Caco-2 (cell line): ENCODE results near the gene ERI2. TPM values are rescaled to one million over a fixed set of nuclear protein-coding genes. Genes with fewer than 3 reads are reported as not detected.
A peak's percentile ranks its signal among the peaks of the same experiment; 100 is the strongest.

Source experiments
- BruUV-seq: library from RNA; stranded (reverse); fragments of 400-500 nt; replicated peaks from 2 replicates; lab custom pipeline; 2021; lab: Mats Ljungman, UMichigan
- CTCF ChIA-PET: fragments of 300-600 bp; sonication (Branson Sonifier 250); formaldehyde crosslinking; loops from one replicate; lab custom pipeline; 2022; ENCODE audit warnings: antibody characterized with exemption; lab: Charles Lee
- POLR2A ChIA-PET: fragments of 300-600 bp; sonication (Branson Sonifier 250); formaldehyde crosslinking; loops from one replicate; lab custom pipeline; 2022; ENCODE audit warnings: antibody characterized with exemption; lab: Charles Lee
- DNase-seq, 2 experiments: peaks; one replicate each; pipeline versions ENCODE4 v3.0.0 to v3.0.0-alpha.2; 2020 to 2022
- H3K27me3 ChIP-seq: replicated peaks from 2 replicates; pipeline ENCODE4 v1.6.0; 2011; ENCODE audit warnings: low read length; ENCODE audit not compliant: control insufficient read depth, insufficient read depth
- H3K36me3 ChIP-seq: 2 replicates; pipeline ENCODE4 v1.5.1; 2011; ENCODE audit warnings: low read length; ENCODE audit not compliant: control insufficient read depth, insufficient read depth
- H3K4me1 ChIP-seq: fragments of 250-450 bp; sonication (Bioruptor Pico); 2 replicates; pipeline ENCODE4 v1.5.1; 2020; ENCODE audit warnings: mild to moderate bottlenecking
- H3K4me3 ChIP-seq: 2 replicates; pipeline ENCODE4 v1.5.1; 2011; ENCODE audit warnings: low read depth, mild to moderate bottlenecking, control low read depth, low read length
- H3K9me3 ChIP-seq: fragments of 250-450 bp; sonication (Bioruptor Pico); 2 replicates; pipeline ENCODE4 v1.5.1; 2020; ENCODE audit warnings: mild to moderate bottlenecking, moderate library complexity
- H3K27ac Mint-ChIP-seq: one replicate; pipeline ENCODE4 v1.8.0; 2022; ENCODE audit warnings: mixed read lengths; ENCODE audit not compliant: unreplicated experiment
- H3K27me3 Mint-ChIP-seq: one replicate; pipeline ENCODE4 v1.8.0; 2022; ENCODE audit warnings: mixed read lengths; ENCODE audit not compliant: insufficient read depth, unreplicated experiment
- H3K36me3 Mint-ChIP-seq: one replicate; pipeline ENCODE4 v1.8.0; 2022; ENCODE audit warnings: mild to moderate bottlenecking, mixed read lengths; ENCODE audit not compliant: insufficient read depth, unreplicated experiment
- H3K4me1 Mint-ChIP-seq: one replicate; pipeline ENCODE4 v1.8.0; 2022; ENCODE audit warnings: low read depth, mixed read lengths; ENCODE audit not compliant: unreplicated experiment
- H3K4me3 Mint-ChIP-seq: one replicate; pipeline ENCODE4 v1.8.0; 2022; ENCODE audit warnings: mild to moderate bottlenecking, moderate library complexity, mixed read lengths; ENCODE audit not compliant: unreplicated experiment
- H3K9me3 Mint-ChIP-seq: one replicate; pipeline ENCODE4 v1.8.0; 2022; ENCODE audit warnings: mixed read lengths; ENCODE audit not compliant: unreplicated experiment
- intact Hi-C: fragments of 100-400 bp; cut with micrococcal nuclease; formaldehyde crosslinking; loops from one replicate; pipeline ENCODE4 v1.10.0; 2022; ENCODE audit not compliant: unreplicated experiment
- total RNA-seq: library from RNA; stranded (reverse); gene quantifications from 2 replicates; pipeline ENCODE4 v1.2.3, GENCODE V29; 2022
- TF ChIP-seq, protein P1 (sequence below), 2 experiments: fragments of 200-600 bp in 1 of 2; IDR thresholded peaks; 1 replicate in 1 of 2; 2 replicates in 1 of 2; pipeline versions ENCODE4 v1.5.1 to v1.8.0; 2011 to 2022; ENCODE audit warnings: antibody characterized with exemption in 1 of 2, control low read depth in 1 of 2, inconsistent platforms in 1 of 2, low read depth in 1 of 2, low read length in 1 of 2, mild to moderate bottlenecking in 1 of 2, moderate library complexity in 1 of 2; ENCODE audit not compliant: insufficient read depth in 1 of 2, severe bottlenecking in 1 of 2, unreplicated experiment in 1 of 2

Gene ERI2
- total RNA-seq, 1 experiment from 2014 or later, result 24.6 TPM

DNA sequence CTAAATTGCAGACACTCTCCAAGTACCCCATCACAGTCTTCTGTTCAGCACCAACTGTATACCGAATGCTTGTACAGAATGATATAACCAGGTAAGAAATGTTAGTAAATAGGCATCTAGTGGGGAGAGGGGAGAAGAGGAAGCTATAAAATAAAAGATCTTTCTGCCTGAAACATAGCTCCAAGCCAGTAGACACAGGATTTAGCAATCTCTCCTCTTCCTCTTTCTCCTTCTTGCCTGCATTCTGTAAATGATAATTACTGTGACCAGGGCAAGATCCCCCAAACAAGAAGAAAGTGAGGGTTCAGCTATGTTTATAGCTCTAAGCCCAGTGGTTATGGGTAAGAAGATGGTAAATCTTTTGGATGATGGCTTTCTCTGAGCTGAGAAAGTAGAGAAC, 24.6 kb downstream of the ERI2 start:
- no peaks in the 10 kb centered on the region for H3K27me3 Mint-ChIP-seq
- H3K4me3 Mint-ChIP-seq, result no peak overlapping the region
- H3K4me3 ChIP-seq, result no peak overlapping the region
- H3K4me1 ChIP-seq, result no peaks in the 10 kb centered on the region
- TF ChIP-seq, protein P1, sequence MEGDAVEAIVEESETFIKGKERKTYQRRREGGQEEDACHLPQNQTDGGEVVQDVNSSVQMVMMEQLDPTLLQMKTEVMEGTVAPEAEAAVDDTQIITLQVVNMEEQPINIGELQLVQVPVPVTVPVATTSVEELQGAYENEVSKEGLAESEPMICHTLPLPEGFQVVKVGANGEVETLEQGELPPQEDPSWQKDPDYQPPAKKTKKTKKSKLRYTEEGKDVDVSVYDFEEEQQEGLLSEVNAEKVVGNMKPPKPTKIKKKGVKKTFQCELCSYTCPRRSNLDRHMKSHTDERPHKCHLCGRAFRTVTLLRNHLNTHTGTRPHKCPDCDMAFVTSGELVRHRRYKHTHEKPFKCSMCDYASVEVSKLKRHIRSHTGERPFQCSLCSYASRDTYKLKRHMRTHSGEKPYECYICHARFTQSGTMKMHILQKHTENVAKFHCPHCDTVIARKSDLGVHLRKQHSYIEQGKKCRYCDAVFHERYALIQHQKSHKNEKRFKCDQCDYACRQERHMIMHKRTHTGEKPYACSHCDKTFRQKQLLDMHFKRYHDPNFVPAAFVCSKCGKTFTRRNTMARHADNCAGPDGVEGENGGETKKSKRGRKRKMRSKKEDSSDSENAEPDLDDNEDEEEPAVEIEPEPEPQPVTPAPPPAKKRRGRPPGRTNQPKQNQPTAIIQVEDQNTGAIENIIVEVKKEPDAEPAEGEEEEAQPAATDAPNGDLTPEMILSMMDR (IDR thresholded peaks at IDR 0.05; ENCODE audit: insufficient read depth in 1 of 2, low read depth in 1 of 2, low read length in 1 of 2, severe bottlenecking in 1 of 2, unreplicated experiment in 1 of 2), result no peak
- H3K36me3 Mint-ChIP-seq, result no peaks in the 10 kb centered on the region
- no peaks in the 10 kb centered on the region for H3K27me3 ChIP-seq
- ChIA-PET CTCF (no interaction called here), POLR2A (no interaction called here)
- intact Hi-C loops, result no loop called here
- H3K4me1 Mint-ChIP-seq, result no peaks in the 10 kb centered on the region
- H3K9me3 Mint-ChIP-seq, result no peaks in the 10 kb centered on the region
- no peaks in the 10 kb centered on the region for H3K36me3 ChIP-seq
- DNase-seq, result no peak
- no peaks in the 10 kb centered on the region for H3K9me3 ChIP-seq
- no peak overlapping the region for H3K27ac Mint-ChIP-seq
- no TSS peak for BruUV-seq

DNA sequence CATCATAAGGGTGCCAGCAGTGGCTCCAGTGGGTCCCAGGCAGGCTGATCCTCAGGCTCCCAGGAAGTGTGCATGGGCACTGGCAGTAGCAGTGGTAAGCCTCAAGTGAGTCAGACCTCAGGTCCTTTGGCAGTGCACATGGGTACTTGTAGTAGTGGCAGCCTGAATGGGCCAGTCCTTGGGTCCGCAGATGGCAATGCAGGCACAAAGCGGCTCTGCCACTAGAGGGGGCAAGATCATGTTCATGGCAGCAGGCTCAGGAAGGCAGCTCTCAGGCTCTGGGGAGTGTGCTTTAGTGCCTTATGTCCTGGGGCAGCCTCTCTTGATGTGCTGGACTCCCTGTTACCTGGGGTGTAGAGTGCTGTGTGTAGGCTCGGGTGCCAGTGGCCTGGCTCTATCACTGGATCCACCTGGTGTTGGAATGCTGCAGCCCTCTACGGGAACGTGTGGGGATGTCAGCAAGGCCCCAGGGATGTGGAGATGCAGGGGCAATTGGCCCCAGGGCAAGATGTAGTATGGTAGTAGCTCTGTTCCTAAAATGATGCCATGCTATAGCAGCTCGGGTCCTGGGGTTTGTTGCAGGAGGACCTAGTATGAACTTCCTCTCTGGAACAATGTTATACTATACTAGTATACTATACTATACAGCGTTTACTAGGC, 31.4 kb downstream of the ERI2 start:
- Histone ChIP-seq H3K4me1 (no peaks in the 10 kb centered on the region), H3K9me3 (no peaks in the 10 kb centered on the region), H3K36me3 (no peaks in the 10 kb centered on the region), H3K27me3 (no peaks in the 10 kb centered on the region), H3K4me3 (no peak overlapping the region)
- Mint-ChIP-seq H3K27me3 (peaks cover 10% of the 10 kb centered on the region), H3K4me1 (no peaks in the 10 kb centered on the region), H3K36me3 (no peaks in the 10 kb centered on the region), H3K27ac (no peak overlapping the region), H3K4me3 (no peak overlapping the region), H3K9me3 (peaks cover 9% of the 10 kb centered on the region)
- ChIA-PET POLR2A (no interaction called here), CTCF (interaction anchor here (0.6 to 1.0 kb wide), 3 partner anchors 11 to 1274 kb away, joined by 3 to 6 read pairs (median 5); partner anchors contain the start of gene ACSM3)
- BruUV-seq, result no TSS peak
- intact Hi-C loops, result no loop called here
- DNase-seq, result peak; percentile 69 to 75
- TF ChIP-seq, protein P1 (IDR thresholded peaks at IDR 0.05; ENCODE audit: insufficient read depth in 1 of 2, low read depth in 1 of 2, low read length in 1 of 2, severe bottlenecking in 1 of 2, unreplicated experiment in 1 of 2), result peak; percentile 64 to 83

DNA sequence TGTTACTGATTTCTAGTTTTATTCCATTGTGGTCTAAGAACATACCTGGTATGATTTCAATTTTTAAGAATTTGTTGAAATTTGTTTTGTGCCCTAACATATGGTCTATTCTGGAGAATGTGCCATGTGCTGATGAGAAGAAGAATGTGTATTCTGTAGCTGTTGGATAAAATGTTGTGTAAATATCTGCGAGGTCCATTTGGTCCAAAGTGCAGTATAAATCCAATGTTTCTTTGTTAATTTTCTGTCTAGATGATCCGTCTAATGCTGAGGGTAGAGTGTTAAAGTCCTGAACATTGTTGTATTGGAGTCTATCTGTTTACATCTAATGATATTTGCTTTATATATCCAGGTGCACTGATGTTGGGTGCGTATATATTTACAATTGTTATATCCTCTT, 32.6 kb downstream of the ERI2 start:
- Histone ChIP-seq H3K4me3 (no peak overlapping the region), H3K36me3 (no peaks in the 10 kb centered on the region), H3K9me3 (no peaks in the 10 kb centered on the region), H3K27me3 (no peaks in the 10 kb centered on the region), H3K4me1 (no peaks in the 10 kb centered on the region)
- Mint-ChIP-seq H3K9me3 (peaks cover 9% of the 10 kb centered on the region), H3K27me3 (peaks cover 10% of the 10 kb centered on the region), H3K4me1 (no peaks in the 10 kb centered on the region), H3K36me3 (no peaks in the 10 kb centered on the region), H3K4me3 (no peak overlapping the region), H3K27ac (no peak overlapping the region)
- BruUV-seq, result no TSS peak
- TF ChIP-seq, protein P1 (IDR thresholded peaks at IDR 0.05; ENCODE audit: insufficient read depth in 1 of 2, low read depth in 1 of 2, low read length in 1 of 2, severe bottlenecking in 1 of 2, unreplicated experiment in 1 of 2), result no peak
- ChIA-PET POLR2A (no interaction called here), CTCF (interaction anchor here (0.6 to 0.9 kb wide), 3 partner anchors 10 to 134 kb away, joined by 3 to 5 read pairs (median 3); no protein-coding TSS in a partner anchor)
- DNase-seq, result no peak
- intact Hi-C loops, result no loop called here
